SK-N-MC (cell line): ENCODE data around the gene IFT43.
"Not testable (repeated sequence)": the region's sequence is repeated elsewhere in the genome, so short reads cannot be mapped to it uniquely, and the experiment has no call there.

Source experiments
- DNase-seq: peaks from one replicate; pipeline ENCODE4 v3.0.0-alpha.2; 2011; ENCODE audit warnings: low read depth, low spot score
- H3K27ac ChIP-seq: fragments of 200-600 bp; sonication (generic); 2 replicates; pipeline ENCODE4 v1.5.1; 2016; ENCODE audit warnings: mixed run types
- H3K36me3 ChIP-seq: fragments of 200-600 bp; sonication (generic); 2 replicates; pipeline ENCODE4 v1.6.1; 2017; ENCODE audit warnings: antibody characterized with exemption, low read length, mixed read lengths; ENCODE audit not compliant: insufficient read depth
- H3K4me3 ChIP-seq: fragments of 200-600 bp; sonication (generic); 2 replicates; pipeline ENCODE4 v1.5.1; 2016
- H3K9ac ChIP-seq: fragments of 200-600 bp; sonication (generic); 2 replicates; pipeline ENCODE4 v1.8.0; 2017; ENCODE audit warnings: mixed run types, mixed read lengths; ENCODE audit not compliant: insufficient read length
- H3K9me3 ChIP-seq: fragments of 200-600 bp; sonication (generic); 2 replicates; pipeline ENCODE4 v1.6.1; 2017; ENCODE audit warnings: low read depth, mild to moderate bottlenecking, antibody characterized with exemption, low read length, moderate library complexity, mixed read lengths
- EZH2 ChIP-seq: fragments of 200-600 bp; sonication (generic); IDR thresholded peaks from one replicate; pipeline ENCODE4 v1.6.1; 2017; ENCODE audit warnings: antibody characterized with exemption
- FOXP2 ChIP-seq: optimal IDR thresholded peaks from 2 replicates; pipeline ENCODE3; 2011; ENCODE audit warnings: mild to moderate bottlenecking, moderate library complexity; ENCODE audit not compliant: insufficient read depth; ENCODE audit errors: extremely low read length, control extremely low read depth
- POLR2AphosphoS5 ChIP-seq: IDR thresholded peaks from 2 replicates; pipeline ENCODE4 v1.6.1; 2012; ENCODE audit warnings: mild to moderate bottlenecking, low read depth, low read length, borderline replicate concordance

Gene IFT43

GRCh38 chr14:75993567-75994041 lies 8.0 kb downstream of the IFT43 start:
- no peak overlapping the region for H3K9ac ChIP-seq

GRCh38 chr14:75995372-75996041 lies 9.9 kb downstream of the IFT43 start:
- H3K4me3 ChIP-seq, result no peak overlapping the region
- TF ChIP-seq EZH2 (no peak), POLR2AphosphoS5 (no peak), FOXP2 (no peak)
- no peak for DNase-seq
- H3K27ac ChIP-seq, result no peak overlapping the region
- H3K36me3 ChIP-seq, result peaks cover 29% of the 10 kb centered on the region; the same call in 1 of the 2 replicates
- no peaks in the 10 kb centered on the region for H3K9me3 ChIP-seq
- H3K9ac ChIP-seq, result no peak overlapping the region

More at GRCh38 chr14:75993567-75994041, 8.0 kb downstream of the IFT43 start:
- TF ChIP-seq POLR2AphosphoS5 (no peak), FOXP2 (no peak), EZH2 (no peak)
- no peaks in the 10 kb centered on the region for H3K9me3 ChIP-seq
- no peak overlapping the region for H3K4me3 ChIP-seq
- no peak for DNase-seq
- H3K36me3 ChIP-seq, result peaks cover 19% of the 10 kb centered on the region; the same call in 1 of the 2 replicates
- H3K27ac ChIP-seq, result no peak overlapping the region

DNA sequence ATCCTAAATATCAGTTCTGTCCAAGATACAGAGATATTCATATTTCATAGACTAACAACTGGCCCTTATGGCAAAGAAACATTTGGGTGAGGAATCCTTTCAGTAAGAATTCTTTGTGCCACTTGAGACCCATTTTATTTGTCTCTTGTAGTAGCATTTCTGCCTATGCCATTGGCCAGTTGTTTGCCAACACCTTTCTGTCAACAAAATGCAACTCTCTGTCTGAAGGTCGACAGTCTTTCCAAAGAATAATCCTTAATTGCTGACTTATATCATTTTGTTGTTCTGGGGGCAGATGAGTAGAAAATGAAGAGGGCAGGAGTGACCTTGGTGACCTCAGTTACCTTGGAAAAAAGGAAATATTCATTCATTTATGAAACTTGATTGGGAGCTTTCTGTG lies 10.9 kb downstream of the IFT43 start:
- Histone ChIP-seq H3K9me3 (no peaks in the 10 kb centered on the region), H3K36me3 (peaks cover 39% of the 10 kb centered on the region; the same call in 1 of the 2 replicates), H3K27ac (no peak overlapping the region), H3K4me3 (no peak overlapping the region), H3K9ac (no peak overlapping the region)
- DNase-seq, result no peak
- TF ChIP-seq POLR2AphosphoS5, result no peak
- TF ChIP-seq FOXP2, result no peak
- no peak for TF ChIP-seq EZH2

GRCh38 chr14:75999511-76000190 lies 14.1 kb downstream of the IFT43 start:
- DNase-seq, result no peak
- TF ChIP-seq FOXP2 (no peak), EZH2 (no peak), POLR2AphosphoS5 (no peak)
- Histone ChIP-seq H3K9ac (no peak overlapping the region), H3K27ac (no peak overlapping the region), H3K4me3 (no peak overlapping the region), H3K9me3 (no peaks in the 10 kb centered on the region), H3K36me3 (peaks cover 61% of the 10 kb centered on the region)

DNA sequence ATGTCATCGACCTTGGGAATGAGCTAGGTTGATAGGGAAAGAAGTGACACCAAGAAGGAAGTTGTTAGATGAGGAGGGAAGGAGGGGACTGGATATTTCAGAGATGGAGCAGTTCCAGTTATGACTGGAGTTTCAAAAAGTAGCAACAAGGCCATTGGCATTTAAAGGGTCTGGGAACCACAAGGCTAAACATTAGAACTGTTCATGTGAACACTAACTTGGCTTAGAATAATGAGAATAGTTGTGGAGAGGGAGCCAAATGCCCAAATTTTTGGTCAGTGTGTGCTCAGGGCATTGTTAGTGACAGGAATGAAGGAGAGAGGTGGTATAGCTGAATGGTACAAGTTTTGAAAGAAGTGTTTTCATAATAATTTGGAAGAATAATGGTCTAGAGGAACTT lies 16.8 kb downstream of the IFT43 start:
- DNase-seq, result no peak
- no peak overlapping the region for H3K9ac ChIP-seq
- no peak overlapping the region for H3K27ac ChIP-seq
- H3K9me3 ChIP-seq, result peaks cover 8% of the 10 kb centered on the region
- TF ChIP-seq POLR2AphosphoS5 (no peak), FOXP2 (no peak), EZH2 (no peak)
- peaks cover 66% of the 10 kb centered on the region for H3K36me3 ChIP-seq
- H3K4me3 ChIP-seq, result no peak overlapping the region

DNA sequence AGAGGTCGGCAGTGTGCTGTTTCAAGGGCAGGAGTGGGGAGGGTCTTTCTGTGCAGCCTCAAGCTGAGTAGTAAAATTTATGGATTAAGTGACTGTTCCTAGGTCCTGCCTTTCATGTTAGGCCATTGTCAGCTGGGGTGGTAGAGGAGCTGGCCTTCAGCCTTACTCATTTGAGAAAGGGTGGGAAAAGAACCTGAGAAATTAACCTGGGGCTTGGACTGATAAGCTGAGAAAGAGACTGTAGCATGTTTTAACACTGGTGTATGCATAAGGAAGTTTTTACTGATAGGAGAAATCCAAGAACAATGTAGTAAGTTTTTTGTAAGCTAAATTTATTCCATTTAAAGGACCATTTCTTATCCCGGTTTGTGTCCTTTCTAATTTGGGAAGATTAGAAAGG lies 20.7 kb downstream of the IFT43 start:
- H3K27ac ChIP-seq, result no peak overlapping the region
- H3K4me3 ChIP-seq, result no peak overlapping the region
- peaks cover 8% of the 10 kb centered on the region for H3K9me3 ChIP-seq
- no peak for DNase-seq
- TF ChIP-seq EZH2, result no peak
- TF ChIP-seq FOXP2, result no peak
- no peak for TF ChIP-seq POLR2AphosphoS5
- peaks cover 44% of the 10 kb centered on the region for H3K36me3 ChIP-seq
- no peak overlapping the region for H3K9ac ChIP-seq

DNA sequence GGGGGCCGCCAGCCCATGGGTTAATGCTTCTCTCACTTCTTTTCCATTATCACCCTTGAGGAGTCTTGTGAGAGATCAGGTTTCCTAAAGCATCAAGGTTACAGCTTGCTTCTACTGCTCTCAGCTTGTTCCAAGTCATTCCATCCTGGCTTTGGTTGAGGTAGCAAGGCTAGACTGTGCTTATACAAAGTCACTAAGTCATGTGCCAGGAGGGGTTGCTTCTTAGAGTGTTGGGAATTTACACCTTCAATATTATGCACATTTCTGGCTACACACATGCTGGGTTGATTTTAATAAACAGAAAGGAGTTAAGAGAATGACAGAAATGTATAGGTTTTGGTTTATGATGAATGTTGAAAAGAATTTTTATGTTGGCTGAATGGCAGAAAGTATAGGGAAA lies 21.8 kb downstream of the IFT43 start:
- no peak overlapping the region for H3K27ac ChIP-seq
- TF ChIP-seq EZH2 (no peak), FOXP2 (no peak), POLR2AphosphoS5 (no peak)
- no peak overlapping the region for H3K9ac ChIP-seq
- no peak overlapping the region for H3K4me3 ChIP-seq
- H3K36me3 ChIP-seq, result peaks cover 38% of the 10 kb centered on the region
- no peak for DNase-seq
- H3K9me3 ChIP-seq, result peaks cover 8% of the 10 kb centered on the region

GRCh38 chr14:76007852-76008251 lies 22.3 kb downstream of the IFT43 start:
- TF ChIP-seq POLR2AphosphoS5 (no peak), FOXP2 (no peak), EZH2 (no peak)
- peaks cover 37% of the 10 kb centered on the region for H3K36me3 ChIP-seq
- no peak overlapping the region for H3K27ac ChIP-seq
- no peak overlapping the region for H3K4me3 ChIP-seq
- H3K9me3 ChIP-seq, result peaks cover 8% of the 10 kb centered on the region
- DNase-seq, result no peak
- no peak overlapping the region for H3K9ac ChIP-seq

GRCh38 chr14:76009627-76010026 lies 24.1 kb downstream of the IFT43 start:
- not testable (repeated sequence) for DNase-seq, H3K27ac ChIP-seq, H3K9me3 ChIP-seq, H3K4me3 ChIP-seq, H3K9ac ChIP-seq
- H3K36me3 ChIP-seq, result peaks cover 35% of the 10 kb centered on the region
